ENCODE results near the gene TRPV2. TPM values are rescaled to one million over a fixed set of nuclear protein-coding genes. Genes with fewer than 3 reads are reported as not detected.
A peak's percentile ranks its signal among the peaks of the same experiment; 100 is the strongest.

Gene TRPV2
- total RNA-seq, 1 experiment from 2014 or later, result 1.0 TPM

DNA sequence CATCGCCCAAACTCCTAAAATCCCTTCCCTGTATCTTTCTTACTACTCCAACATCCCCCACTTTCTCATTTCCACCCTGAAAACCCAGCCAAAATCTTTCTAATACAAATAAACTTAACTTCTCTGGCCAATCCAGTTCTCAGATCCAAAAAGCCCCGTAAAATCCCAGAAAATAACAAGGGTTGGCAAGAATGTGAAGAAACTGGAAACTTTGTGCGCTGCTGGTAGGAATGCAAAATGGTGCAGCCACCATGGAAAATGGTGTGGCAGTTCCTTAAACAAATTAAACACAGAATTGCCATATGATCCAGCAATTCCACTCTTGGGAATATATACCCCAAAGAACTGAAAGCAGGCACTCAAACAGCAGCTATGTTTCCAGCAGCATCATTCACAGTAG is 52.5 kb downstream of the TRPV2 start:
- Mint-ChIP-seq H3K4me3 (no peak overlapping the region), H3K27me3 (ENCODE audit: low read depth) (no peaks in the 10 kb centered on the region), H3K4me1 (peaks cover 29 to 50% of the 10 kb centered on the region in 2 experiments), H3K36me3 (ENCODE audit: insufficient read depth in 1 of 3, low read depth in 3 of 3) (peaks cover 0 to 3% (median 0%) of the 10 kb centered on the region in 3 experiments; a peak in 1 of 7 replicates), H3K27ac (peak overlapping the region in 2 of 3 experiments; percentile 24 to 50; a peak in 3 of 7 replicates), H3K9me3 (no peaks in the 10 kb centered on the region)
- Histone ChIP-seq H2AFZ (ENCODE audit: low read length) (no peak overlapping the region), H2BK120ac (ENCODE audit: low read depth, low read length, poor library complexity, severe bottlenecking) (no peak overlapping the region), H2BK5ac (ENCODE audit: insufficient read length, low read length) (no peak overlapping the region), H3K4ac (ENCODE audit: low read depth, low read length) (no peak overlapping the region), H2BK20ac (ENCODE audit: low read depth, low read length, poor library complexity, severe bottlenecking) (no peak overlapping the region), H3T11ph (ENCODE audit: low read length) (no peak overlapping the region), H4K20me1 (ENCODE audit: control insufficient read depth, insufficient read depth, insufficient read length) (no peaks in the 10 kb centered on the region), H3K79me2 (ENCODE audit: insufficient read depth, low read length) (no peaks in the 10 kb centered on the region), H2AK5ac (ENCODE audit: insufficient read length, low read length) (no peak overlapping the region), H3K4me2 (ENCODE audit: insufficient read depth, insufficient read length, low read length) (no peak overlapping the region), H3K14ac (ENCODE audit: insufficient read depth, low read length) (no peak overlapping the region), H4K91ac (ENCODE audit: insufficient read length, low read depth, low read length) (no peak overlapping the region), H3K9me3 (ENCODE audit: control insufficient read depth, low read depth, low read length) (no peaks in the 10 kb centered on the region), H4K8ac (replicated peaks; ENCODE audit: insufficient read length, low read depth, low read length) (no peak overlapping the region), H3K23ac (ENCODE audit: insufficient read length, low read depth, low read length) (no peak overlapping the region), H3K9ac (ENCODE audit: extremely low read depth, insufficient read length, low read length) (no peak overlapping the region), H3K79me1 (ENCODE audit: insufficient read depth, low read depth, low read length, poor library complexity, severe bottlenecking) (no peaks in the 10 kb centered on the region), H3K56ac (ENCODE audit: insufficient read length, low read depth, low read length) (no peak overlapping the region), H2BK12ac (ENCODE audit: insufficient read length, low read depth, low read length) (no peak overlapping the region), H3K4me1 (ENCODE audit: insufficient read depth, low read length) (no peaks in the 10 kb centered on the region), H3K23me2 (ENCODE audit: insufficient read length, low read depth, low read length, poor library complexity, severe bottlenecking) (no peaks in the 10 kb centered on the region), H3K27me3 (ENCODE audit: insufficient read depth, low read length) (no peaks in the 10 kb centered on the region), H3K27ac (ENCODE audit: insufficient read length, low read depth, low read length) (no peak overlapping the region), H2BK15ac (ENCODE audit: low read depth, low read length) (no peak overlapping the region), H3K18ac (ENCODE audit: insufficient read length, low read depth, low read length) (no peak overlapping the region), H4K5ac (ENCODE audit: insufficient read length, low read depth, low read length) (no peak overlapping the region)
- DNase-seq, result no peak
- no CpG with 5 or more reads among the region's 3 CpGs for WGBS (ENCODE audit: extremely low coverage, insufficient read length, low lambda C conversion rate)
- TF ChIP-seq, protein P1, sequence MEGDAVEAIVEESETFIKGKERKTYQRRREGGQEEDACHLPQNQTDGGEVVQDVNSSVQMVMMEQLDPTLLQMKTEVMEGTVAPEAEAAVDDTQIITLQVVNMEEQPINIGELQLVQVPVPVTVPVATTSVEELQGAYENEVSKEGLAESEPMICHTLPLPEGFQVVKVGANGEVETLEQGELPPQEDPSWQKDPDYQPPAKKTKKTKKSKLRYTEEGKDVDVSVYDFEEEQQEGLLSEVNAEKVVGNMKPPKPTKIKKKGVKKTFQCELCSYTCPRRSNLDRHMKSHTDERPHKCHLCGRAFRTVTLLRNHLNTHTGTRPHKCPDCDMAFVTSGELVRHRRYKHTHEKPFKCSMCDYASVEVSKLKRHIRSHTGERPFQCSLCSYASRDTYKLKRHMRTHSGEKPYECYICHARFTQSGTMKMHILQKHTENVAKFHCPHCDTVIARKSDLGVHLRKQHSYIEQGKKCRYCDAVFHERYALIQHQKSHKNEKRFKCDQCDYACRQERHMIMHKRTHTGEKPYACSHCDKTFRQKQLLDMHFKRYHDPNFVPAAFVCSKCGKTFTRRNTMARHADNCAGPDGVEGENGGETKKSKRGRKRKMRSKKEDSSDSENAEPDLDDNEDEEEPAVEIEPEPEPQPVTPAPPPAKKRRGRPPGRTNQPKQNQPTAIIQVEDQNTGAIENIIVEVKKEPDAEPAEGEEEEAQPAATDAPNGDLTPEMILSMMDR (conservative IDR thresholded peaks at IDR 0.05), result no peak
